Coronary artery (tissue), 2 donors: Measurements from ENCODE around the gene SLFN14.

Source experiments
- DNase-seq: peaks from one replicate; pipeline ENCODE4 v3.0.0-alpha.2; 2017; ENCODE audit warnings: low spot score
- H3K27ac ChIP-seq, 2 donors: fragments of 200-600 bp; sonication (generic); one replicate each; pipeline ENCODE4 v1.5.1; 2016 to 2019
- H3K4me3 ChIP-seq: fragments of 200-600 bp; sonication (generic); 2 replicates; pipeline ENCODE4 v1.5.1; 2016; ENCODE audit warnings: mild to moderate bottlenecking, moderate library complexity
- CTCF ChIP-seq: fragments of 200-600 bp; sonication (generic); IDR thresholded peaks from one replicate; pipeline ENCODE4 v1.5.1; 2019; ENCODE audit warnings: antibody characterized with exemption

SLFN14 gene

GRCh38 chr17:35596072-35596471 is 35.5 kb upstream of the SLFN14 start:
- Histone ChIP-seq H3K4me3 (no peak overlapping the region), H3K27ac (no peak overlapping the region)
- no peak for DNase-seq
- no peak for TF ChIP-seq CTCF

GRCh38 chr17:35588196-35588920 is 27.7 kb upstream of the SLFN14 start:
- no peak for DNase-seq
- no peak for TF ChIP-seq CTCF
- no peak overlapping the region for H3K27ac ChIP-seq
- peak overlapping the region; percentile 98 for H3K4me3 ChIP-seq

- DNase-seq, result peak; percentile 97
- Histone ChIP-seq H3K27ac (peak within 1 kb of the TSS; percentile 93 to 95), H3K4me3 (peak within 1 kb of the TSS; percentile 98)
- no peak for TF ChIP-seq CTCF
These were observed 26.7 kb upstream of the SLFN14 start, which contains the start of gene AP2B1 for GRCh38 chr17:35587074-35587961. AP2B1 (plus strand) TSS chr17:35587322; CDS start chr17:35594031, 6,709 bp downstream.

- peak overlapping the region; percentile 98 for H3K4me3 ChIP-seq
- H3K27ac ChIP-seq, result peak overlapping the region; percentile 93 to 95
- no peak for TF ChIP-seq CTCF
- no peak for DNase-seq
These were observed 26.0 kb upstream of the SLFN14 start for GRCh38 chr17:35586569-35587073.

- no peak for DNase-seq
- H3K27ac ChIP-seq, result no peak overlapping the region
- H3K4me3 ChIP-seq, result no peak overlapping the region
- no peak for TF ChIP-seq CTCF
These were observed 23.4 kb upstream of the SLFN14 start for GRCh38 chr17:35584061-35584460.

- no peak for DNase-seq
- peak overlapping the region; percentile 76 to 92 for H3K27ac ChIP-seq
- H3K4me3 ChIP-seq, result peak overlapping the region; percentile 75
- no peak for TF ChIP-seq CTCF
These were observed 18.4 kb upstream of the SLFN14 start for GRCh38 chr17:35578929-35579432.
